Measurements from ENCODE around the gene MAP7D2.

Gene MAP7D2

DNA sequence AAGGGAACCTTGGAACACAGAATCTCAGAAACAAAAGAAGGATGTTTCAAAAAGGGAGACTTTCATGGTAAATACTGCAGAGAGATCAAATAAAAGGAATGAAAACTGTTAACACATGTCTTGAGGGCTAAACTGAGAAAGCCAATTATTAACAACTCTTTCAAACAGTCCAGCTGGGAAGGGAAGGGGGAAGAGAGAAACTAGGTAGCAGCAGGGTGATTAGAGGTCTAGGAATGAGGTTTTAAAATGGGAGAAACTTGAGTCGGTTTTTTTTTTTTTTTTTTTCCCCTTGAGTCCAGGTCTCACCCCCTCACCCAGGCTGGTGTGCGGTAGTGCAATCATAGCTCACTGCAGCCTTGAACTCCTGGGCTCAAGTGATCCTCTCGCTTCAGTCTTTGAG is 130.2 kb downstream of the MAP7D2 start:
- Histone ChIP-seq H3K36me3 (ENCODE audit: control insufficient read depth in 4 of 4, insufficient read depth in 4 of 4, low read length in 3 of 4) (no peaks in the 10 kb centered on the region), H3K27ac (ENCODE audit: insufficient read depth in 1 of 2, low read depth in 1 of 2, low read length in 2 of 2, poor library complexity in 1 of 2, severe bottlenecking in 2 of 2) (no peak overlapping the region), H3K4me1 (ENCODE audit: control extremely low read depth in 1 of 4, control insufficient read depth in 4 of 4, insufficient read depth in 4 of 4, low read length in 3 of 4) (peaks cover 0 to 7% (median 2%) of the 10 kb centered on the region in 4 experiments), H3K9me3 (ENCODE audit: control extremely low read depth in 1 of 5, control insufficient read depth in 4 of 5, insufficient read depth in 2 of 5, low read depth in 1 of 5, low read length in 4 of 5) (no peaks in the 10 kb centered on the region), H3K27me3 (replicated peaks in 2 of 5; ENCODE audit: control insufficient read depth in 4 of 5, insufficient read depth in 5 of 5, low read length in 4 of 5) (peaks cover 0 to 10% (median 0%) of the 10 kb centered on the region in 5 experiments), H3K4me3 (ENCODE audit: control insufficient read depth in 1 of 7, extremely low read depth in 1 of 7, insufficient read depth in 4 of 7, low read depth in 2 of 7, low read length in 6 of 7) (no peak overlapping the region)
- CTCF ChIA-PET: interaction anchor here (1.3 kb wide), 1 partner anchor 81 kb away, joined by 3 read pairs; no protein-coding TSS in a partner anchor
- DNase-seq: no peak
- POLR2A ChIA-PET: no interaction called here
- 100% methylated on average over 1 of the region's 3 CpGs for WGBS (ENCODE audit: insufficient coverage)

DNA sequence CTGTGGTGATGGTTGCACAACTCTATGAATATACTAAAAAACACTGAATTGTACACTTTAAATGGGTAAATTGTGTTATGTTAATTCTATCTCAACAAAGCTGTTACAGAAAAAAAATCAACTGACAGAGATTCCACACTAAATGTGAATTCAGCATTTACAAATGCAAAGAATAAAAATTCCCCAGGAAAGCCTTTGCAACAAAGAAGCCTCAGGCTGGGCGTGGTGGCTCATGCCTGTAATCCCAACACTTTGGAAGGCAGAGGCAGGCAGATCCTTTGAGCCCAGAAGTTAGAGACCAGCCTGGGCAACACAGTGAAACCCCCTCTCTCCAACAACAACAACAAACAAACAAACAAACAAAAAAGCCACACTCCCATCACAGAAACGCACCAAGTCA is 134.8 kb downstream of the MAP7D2 start:
- no CpG with 5 or more reads among the region's 2 CpGs for WGBS (ENCODE audit: insufficient coverage)
- Histone ChIP-seq H3K4me3 (ENCODE audit: control insufficient read depth in 1 of 7, extremely low read depth in 1 of 7, insufficient read depth in 4 of 7, low read depth in 2 of 7, low read length in 6 of 7) (no peak overlapping the region), H3K27me3 (replicated peaks in 2 of 5; ENCODE audit: control insufficient read depth in 4 of 5, insufficient read depth in 5 of 5, low read length in 4 of 5) (no peaks in the 10 kb centered on the region), H3K9me3 (ENCODE audit: control extremely low read depth in 1 of 5, control insufficient read depth in 4 of 5, insufficient read depth in 2 of 5, low read depth in 1 of 5, low read length in 4 of 5) (peaks cover 0 to 11% (median 8%) of the 10 kb centered on the region in 5 experiments), H3K36me3 (ENCODE audit: control insufficient read depth in 4 of 4, insufficient read depth in 4 of 4, low read length in 3 of 4) (peaks cover 0 to 9% (median 0%) of the 10 kb centered on the region in 4 experiments), H3K27ac (ENCODE audit: insufficient read depth in 1 of 2, low read depth in 1 of 2, low read length in 2 of 2, poor library complexity in 1 of 2, severe bottlenecking in 2 of 2) (no peak overlapping the region), H3K4me1 (ENCODE audit: control extremely low read depth in 1 of 4, control insufficient read depth in 4 of 4, insufficient read depth in 4 of 4, low read length in 3 of 4) (no peaks in the 10 kb centered on the region)
- no peak for DNase-seq
- POLR2A ChIA-PET: no interaction called here
- CTCF ChIA-PET: no interaction called here

DNA sequence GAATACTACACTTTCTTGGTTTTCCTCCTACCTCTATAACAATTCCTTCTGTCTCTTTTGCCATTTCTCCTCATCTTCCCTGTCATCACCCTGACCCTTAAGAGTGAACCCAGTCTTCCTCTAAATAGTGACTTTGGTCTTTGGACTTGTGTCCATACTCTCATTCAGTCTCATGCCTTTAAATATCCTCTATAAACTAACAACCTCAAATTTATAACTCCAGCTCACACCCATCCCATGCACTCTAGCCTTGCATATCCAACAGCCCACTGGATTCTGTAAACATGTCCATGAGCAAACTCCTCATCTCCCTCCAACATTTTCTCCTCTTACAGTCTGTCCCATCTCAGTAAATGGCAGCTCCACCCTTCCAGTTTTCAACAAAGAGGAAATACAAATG is 140.9 kb downstream of the MAP7D2 start:
- ChIA-PET CTCF (no interaction called here), POLR2A (no interaction called here)

DNA sequence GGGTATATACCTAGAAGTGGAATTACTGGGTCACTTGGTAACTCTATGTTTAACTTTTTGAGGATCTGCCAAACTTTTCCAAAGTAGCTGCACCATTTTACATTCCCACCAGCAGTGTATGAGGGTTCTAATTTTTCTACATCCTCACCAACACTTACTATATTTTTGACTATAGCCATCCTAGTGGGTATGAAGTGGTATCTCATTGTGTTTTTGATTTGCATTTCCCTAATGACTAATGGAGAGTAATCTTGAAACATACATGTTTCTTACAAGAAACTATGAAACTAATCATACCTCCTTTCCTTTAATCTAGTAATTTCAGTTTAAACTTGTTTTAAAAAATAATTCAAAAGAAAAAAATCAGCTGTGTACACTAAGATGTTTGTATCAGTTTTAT is 143.7 kb downstream of the MAP7D2 start:
- Histone ChIP-seq H3K4me1 (ENCODE audit: control extremely low read depth in 1 of 4, control insufficient read depth in 4 of 4, insufficient read depth in 4 of 4, low read length in 3 of 4) (no peaks in the 10 kb centered on the region), H3K27ac (ENCODE audit: insufficient read depth in 1 of 2, low read depth in 1 of 2, low read length in 2 of 2, poor library complexity in 1 of 2, severe bottlenecking in 2 of 2) (no peak overlapping the region), H3K27me3 (replicated peaks in 2 of 5; ENCODE audit: control insufficient read depth in 4 of 5, insufficient read depth in 5 of 5, low read length in 4 of 5) (peaks cover 0 to 10% (median 0%) of the 10 kb centered on the region in 5 experiments), H3K4me3 (ENCODE audit: control insufficient read depth in 1 of 7, extremely low read depth in 1 of 7, insufficient read depth in 4 of 7, low read depth in 2 of 7, low read length in 6 of 7) (no peak overlapping the region), H3K9me3 (ENCODE audit: control extremely low read depth in 1 of 5, control insufficient read depth in 4 of 5, insufficient read depth in 2 of 5, low read depth in 1 of 5, low read length in 4 of 5) (peaks cover 2 to 12% (median 8%) of the 10 kb centered on the region in 5 experiments), H3K36me3 (ENCODE audit: control insufficient read depth in 4 of 4, insufficient read depth in 4 of 4, low read length in 3 of 4) (peaks cover 0 to 7% (median 0%) of the 10 kb centered on the region in 4 experiments)
- DNase-seq: no peak
- ChIA-PET CTCF (interaction anchor here (2.0 kb wide), 1 partner anchor 13 kb away, joined by 4 read pairs; no protein-coding TSS in a partner anchor), POLR2A (no interaction called here)

More for the DNA sequence above, 140.9 kb downstream of the MAP7D2 start:
- DNase-seq: no peak
- H3K4me1 ChIP-seq (ENCODE audit: control extremely low read depth in 1 of 4, control insufficient read depth in 4 of 4, insufficient read depth in 4 of 4, low read length in 3 of 4): no peaks in the 10 kb centered on the region
- no peak overlapping the region for H3K4me3 ChIP-seq (ENCODE audit: control insufficient read depth in 1 of 7, extremely low read depth in 1 of 7, insufficient read depth in 4 of 7, low read depth in 2 of 7, low read length in 6 of 7)
- peaks cover 2 to 12% (median 9%) of the 10 kb centered on the region in 5 experiments for H3K9me3 ChIP-seq (ENCODE audit: control extremely low read depth in 1 of 5, control insufficient read depth in 4 of 5, insufficient read depth in 2 of 5, low read depth in 1 of 5, low read length in 4 of 5)
- H3K36me3 ChIP-seq (ENCODE audit: control insufficient read depth in 4 of 4, insufficient read depth in 4 of 4, low read length in 3 of 4): peaks cover 0 to 9% (median 0%) of the 10 kb centered on the region in 4 experiments
- H3K27ac ChIP-seq (ENCODE audit: insufficient read depth in 1 of 2, low read depth in 1 of 2, low read length in 2 of 2, poor library complexity in 1 of 2, severe bottlenecking in 2 of 2): no peak overlapping the region
- H3K27me3 ChIP-seq (replicated peaks in 2 of 5; ENCODE audit: control insufficient read depth in 4 of 5, insufficient read depth in 5 of 5, low read length in 4 of 5): peaks cover 0 to 2% (median 0%) of the 10 kb centered on the region in 5 experiments

DNA sequence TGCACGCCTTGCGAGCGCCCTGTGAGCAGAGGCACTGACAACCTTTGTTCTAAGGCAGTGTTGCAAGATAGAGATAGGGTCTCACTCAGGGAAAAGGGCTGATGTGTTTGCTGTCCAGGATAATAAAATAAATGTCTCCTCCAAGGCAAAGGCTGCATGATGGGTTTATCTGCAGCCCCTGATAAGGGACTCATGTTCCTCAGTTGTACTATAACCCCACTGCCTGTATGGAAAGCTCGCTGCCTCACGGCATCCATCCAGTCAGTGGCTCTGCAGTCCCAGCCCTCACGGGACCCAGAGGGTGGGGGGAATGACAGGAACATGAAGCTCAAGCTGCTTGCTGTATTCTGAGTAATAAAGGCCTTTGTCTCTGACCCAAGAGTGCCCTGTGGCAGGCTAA is 148.4 kb downstream of the MAP7D2 start:
- 95% methylated on average over 5 of the region's 6 CpGs for WGBS (ENCODE audit: insufficient coverage)

DNA sequence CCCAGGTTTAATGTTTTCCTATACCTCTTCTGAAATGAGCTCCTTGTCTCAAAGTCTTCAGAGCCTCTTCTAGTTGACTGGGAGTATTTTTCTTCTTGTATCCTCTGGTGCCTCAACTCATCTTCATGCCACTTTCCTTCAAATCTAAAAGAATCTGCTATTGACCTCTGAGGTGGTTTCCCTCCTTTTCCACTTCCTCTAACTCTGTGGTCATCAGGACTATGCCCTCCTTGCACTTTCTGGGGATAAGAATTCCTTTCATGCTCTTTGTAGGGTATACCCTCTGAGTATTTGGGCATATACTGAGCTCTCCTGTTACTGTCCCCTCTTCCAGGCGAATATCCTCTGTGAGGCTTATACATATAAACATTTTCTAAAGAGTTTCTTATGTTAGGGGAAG is 150.7 kb downstream of the MAP7D2 start:
- DNase-seq: no peak
- ChIA-PET POLR2A (no interaction called here), CTCF (no interaction called here)
- WGBS (ENCODE audit: insufficient coverage): no CpG with 5 or more reads among the region's 1 CpG
- H3K9me3 ChIP-seq (ENCODE audit: control extremely low read depth in 1 of 5, control insufficient read depth in 4 of 5, insufficient read depth in 2 of 5, low read depth in 1 of 5, low read length in 4 of 5): no peaks in the 10 kb centered on the region
- peaks cover 0 to 15% (median 4%) of the 10 kb centered on the region in 4 experiments for H3K36me3 ChIP-seq (ENCODE audit: control insufficient read depth in 4 of 4, insufficient read depth in 4 of 4, low read length in 3 of 4)
- H3K27me3 ChIP-seq (replicated peaks in 2 of 5; ENCODE audit: control insufficient read depth in 4 of 5, insufficient read depth in 5 of 5, low read length in 4 of 5): peaks cover 0 to 14% (median 0%) of the 10 kb centered on the region in 5 experiments
- H3K4me1 ChIP-seq (ENCODE audit: control extremely low read depth in 1 of 4, control insufficient read depth in 4 of 4, insufficient read depth in 4 of 4, low read length in 3 of 4): peaks cover 0 to 3% (median 1%) of the 10 kb centered on the region in 4 experiments
- H3K27ac ChIP-seq (ENCODE audit: insufficient read depth in 1 of 2, low read depth in 1 of 2, low read length in 2 of 2, poor library complexity in 1 of 2, severe bottlenecking in 2 of 2): no peak overlapping the region
- H3K4me3 ChIP-seq (ENCODE audit: control insufficient read depth in 1 of 7, extremely low read depth in 1 of 7, insufficient read depth in 4 of 7, low read depth in 2 of 7, low read length in 6 of 7): no peak overlapping the region

More for the DNA sequence above, 148.4 kb downstream of the MAP7D2 start:
- POLR2A ChIA-PET: no interaction called here
- CTCF ChIA-PET: no interaction called here
- Histone ChIP-seq H3K4me1 (ENCODE audit: control extremely low read depth in 1 of 4, control insufficient read depth in 4 of 4, insufficient read depth in 4 of 4, low read length in 3 of 4) (peaks cover 0 to 3% (median 1%) of the 10 kb centered on the region in 4 experiments), H3K27me3 (replicated peaks in 2 of 5; ENCODE audit: control insufficient read depth in 4 of 5, insufficient read depth in 5 of 5, low read length in 4 of 5) (peaks cover 0 to 14% (median 0%) of the 10 kb centered on the region in 5 experiments), H3K27ac (ENCODE audit: insufficient read depth in 1 of 2, low read depth in 1 of 2, low read length in 2 of 2, poor library complexity in 1 of 2, severe bottlenecking in 2 of 2) (no peak overlapping the region), H3K36me3 (ENCODE audit: control insufficient read depth in 4 of 4, insufficient read depth in 4 of 4, low read length in 3 of 4) (peaks cover 0 to 15% (median 4%) of the 10 kb centered on the region in 4 experiments), H3K4me3 (ENCODE audit: control insufficient read depth in 1 of 7, extremely low read depth in 1 of 7, insufficient read depth in 4 of 7, low read depth in 2 of 7, low read length in 6 of 7) (no peak overlapping the region), H3K9me3 (ENCODE audit: control extremely low read depth in 1 of 5, control insufficient read depth in 4 of 5, insufficient read depth in 2 of 5, low read depth in 1 of 5, low read length in 4 of 5) (no peaks in the 10 kb centered on the region)
- DNase-seq: no peak

DNA sequence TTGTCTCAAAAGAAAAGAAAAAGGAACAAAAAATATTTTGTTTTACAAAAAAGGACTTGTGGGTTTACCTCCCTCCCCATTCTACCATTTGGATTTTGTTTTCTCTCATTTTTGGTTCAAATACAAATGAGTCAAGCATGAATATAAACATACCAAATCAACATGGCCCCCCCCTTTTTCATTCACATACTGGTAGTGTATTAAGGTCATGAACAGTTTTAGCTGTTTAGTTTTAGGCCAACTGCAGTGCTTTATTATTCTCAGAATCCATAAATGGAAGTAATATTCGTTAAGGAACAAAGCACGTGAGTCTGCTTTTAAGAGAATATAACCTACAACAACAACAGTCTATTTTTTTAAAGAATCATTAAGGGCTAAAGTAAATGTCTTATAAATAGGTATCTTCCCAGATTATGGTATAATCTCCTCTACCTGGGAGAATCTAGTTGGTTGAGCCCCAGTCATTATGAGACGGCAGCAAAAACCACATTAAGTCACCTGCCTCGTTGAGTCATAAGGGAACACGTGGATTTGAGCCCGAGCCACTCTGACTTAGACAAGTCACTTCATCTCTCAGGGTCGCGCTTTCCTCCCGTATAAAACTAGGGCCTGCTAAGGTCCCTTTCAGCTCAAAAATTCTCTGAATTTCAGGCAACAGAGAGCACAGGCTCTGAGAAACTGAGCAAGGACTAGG is 152.5 kb downstream of the MAP7D2 start:
- DNase-seq: no peak
- POLR2A ChIA-PET: no interaction called here
- CTCF ChIA-PET: interaction anchor here (1.8 kb wide), 1 partner anchor 98 kb away, joined by 4 read pairs; no protein-coding TSS in a partner anchor

More for the DNA sequence above, 152.5 kb downstream of the MAP7D2 start:
- peaks cover 0 to 3% (median 1%) of the 10 kb centered on the region in 4 experiments for H3K4me1 ChIP-seq (ENCODE audit: control extremely low read depth in 1 of 4, control insufficient read depth in 4 of 4, insufficient read depth in 4 of 4, low read length in 3 of 4)
- no peak overlapping the region for H3K4me3 ChIP-seq (ENCODE audit: control insufficient read depth in 1 of 7, extremely low read depth in 1 of 7, insufficient read depth in 4 of 7, low read depth in 2 of 7, low read length in 6 of 7)
- no peaks in the 10 kb centered on the region for H3K9me3 ChIP-seq (ENCODE audit: control extremely low read depth in 1 of 5, control insufficient read depth in 4 of 5, insufficient read depth in 2 of 5, low read depth in 1 of 5, low read length in 4 of 5)
- peaks cover 0 to 15% (median 4%) of the 10 kb centered on the region in 4 experiments for H3K36me3 ChIP-seq (ENCODE audit: control insufficient read depth in 4 of 4, insufficient read depth in 4 of 4, low read length in 3 of 4)
- no peak overlapping the region for H3K27ac ChIP-seq (ENCODE audit: insufficient read depth in 1 of 2, low read depth in 1 of 2, low read length in 2 of 2, poor library complexity in 1 of 2, severe bottlenecking in 2 of 2)
- peaks cover 0 to 10% (median 0%) of the 10 kb centered on the region in 5 experiments for H3K27me3 ChIP-seq (replicated peaks in 2 of 5; ENCODE audit: control insufficient read depth in 4 of 5, insufficient read depth in 5 of 5, low read length in 4 of 5)
- 94% methylated on average over 7 of the region's 9 CpGs for WGBS (ENCODE audit: insufficient coverage)
